K562 (cell line): Measurements from ENCODE around the gene PTGIR. TPM values are rescaled to one million over a fixed set of nuclear protein-coding genes. Genes with fewer than 3 reads are reported as not detected.

Experiments used
- BRD9 ChIP-seq: fragments of 450-650 bp; IDR thresholded peaks from 2 replicates; pipeline ENCODE4 v1.6.1; 2018; ENCODE audit warnings: low read depth; ENCODE audit not compliant: partially characterized antibody
- CBX1 ChIP-seq: sonication (generic); IDR thresholded peaks from 2 replicates; pipeline ENCODE4 v1.6.1; 2016; ENCODE audit warnings: antibody characterized with exemption, low read depth, mild to moderate bottlenecking
- EGR1 ChIP-seq: fragments of 450-650 bp; conservative IDR thresholded peaks from 2 replicates; pipeline ENCODE4 v1.6.1; 2017; ENCODE audit warnings: mild to moderate bottlenecking
- ELF4 ChIP-seq: fragments of 450-650 bp; formaldehyde crosslinking; IDR thresholded peaks from 2 replicates; pipeline ENCODE4 v1.4.0; 2022; ENCODE audit warnings: missing genetic modification characterization
- ERF ChIP-seq: fragments of 450-650 bp; formaldehyde crosslinking; IDR thresholded peaks from 2 replicates; pipeline ENCODE4 v1.4.0; 2020; ENCODE audit warnings: mild to moderate bottlenecking, mixed read lengths
- ESRRA ChIP-seq: fragments of 450-650 bp; IDR thresholded peaks from 2 replicates; pipeline ENCODE4 v1.6.1; 2014; ENCODE audit warnings: low read depth, mild to moderate bottlenecking, moderate library complexity, borderline replicate concordance
- ETV5 ChIP-seq: sonication (generic); formaldehyde crosslinking; IDR thresholded peaks from 2 replicates; pipeline ENCODE4 v1.4.0; 2020; ENCODE audit warnings: low read depth, mild to moderate bottlenecking, missing genetic modification reagents
- HIVEP1 ChIP-seq: fragments of 250-450 bp; sonication (Bioruptor Pico); IDR thresholded peaks from 2 replicates; pipeline ENCODE4 v1.4.0; 2020; ENCODE audit warnings: mild to moderate bottlenecking
- KLF13 ChIP-seq: fragments of 450-650 bp; IDR thresholded peaks from 2 replicates; pipeline ENCODE4 v1.6.1; 2016; ENCODE audit warnings: missing genetic modification characterization, low read depth, mild to moderate bottlenecking, missing compliant biosample characterization, moderate library complexity, borderline replicate concordance
- NBN ChIP-seq: fragments of 450-650 bp; IDR thresholded peaks from 2 replicates; pipeline ENCODE4 v1.6.1; 2016; ENCODE audit warnings: low read depth, mild to moderate bottlenecking
- NCOA1 ChIP-seq: fragments of 450-650 bp; IDR thresholded peaks from 2 replicates; pipeline ENCODE4 v1.6.1; 2016; ENCODE audit warnings: low read depth
- NKRF ChIP-seq: fragments of 450-650 bp; IDR thresholded peaks from 2 replicates; pipeline ENCODE4 v1.6.1; 2016; ENCODE audit warnings: borderline replicate concordance
- OTX1 ChIP-seq: fragments of 450-650 bp; formaldehyde crosslinking; IDR thresholded peaks from 2 replicates; pipeline ENCODE4 v1.4.0; 2022; ENCODE audit warnings: mild to moderate bottlenecking
- PREB ChIP-seq: sonication (generic); formaldehyde crosslinking; IDR thresholded peaks from 2 replicates; pipeline ENCODE4 v1.8.1; 2023; ENCODE audit warnings: mild to moderate bottlenecking, missing genetic modification reagents
- PRMT5 ChIP-seq: sonication (generic); formaldehyde crosslinking; IDR thresholded peaks from 2 replicates; pipeline ENCODE4 v1.5.0; 2020; ENCODE audit warnings: missing genetic modification reagents
- SPI1 ChIP-seq: IDR thresholded peaks from 2 replicates; pipeline ENCODE4 v1.6.1; 2011; ENCODE audit warnings: low read depth, low read length, control low read depth, borderline replicate concordance
- SRF ChIP-seq, 2 experiments: fragments of 250-450, 450-650 bp in 1 of 2; sonication (Bioruptor Pico) in 1 of 2; sonication (generic) in 1 of 2; formaldehyde crosslinking; IDR thresholded peaks; 2 replicates each; pipeline versions ENCODE4 v1.5.0 to v1.5.1; 2020 to 2022; ENCODE audit warnings: mild to moderate bottlenecking in 1 of 2, missing genetic modification reagents in 1 of 2
- TEAD1 ChIP-seq, 2 experiments: fragments of 450-650 bp in 1 of 2; sonication (generic) in 1 of 2; formaldehyde crosslinking; IDR thresholded peaks; 2 replicates each; pipeline versions ENCODE4 v1.4.0 to v1.8.0; 2020 to 2022; ENCODE audit warnings: mild to moderate bottlenecking in 2 of 2, missing genetic modification reagents in 1 of 2
- ZKSCAN8 ChIP-seq: fragments of 200-800 bp; sonication (Bioruptor generic); IDR thresholded peaks from 2 replicates; pipeline ENCODE4 v1.6.1; 2016; ENCODE audit warnings: missing genetic modification characterization, missing compliant biosample characterization
- ZNF224 ChIP-seq: sonication (generic); formaldehyde crosslinking; IDR thresholded peaks from 2 replicates; pipeline ENCODE4 v1.8.0; 2022; ENCODE audit warnings: mild to moderate bottlenecking, missing genetic modification reagents
- ZNF639 ChIP-seq, 2 experiments: fragments of 200-800 bp in 1 of 2; sonication (Bioruptor generic) in 1 of 2; sonication (generic) in 1 of 2; formaldehyde crosslinking in 1 of 2; IDR thresholded peaks in 1 of 2; conservative IDR thresholded peaks in 1 of 2; 2 replicates each; pipeline versions ENCODE4 v1.5.0 to v1.6.1; 2016 to 2020; ENCODE audit warnings: missing compliant biosample characterization in 1 of 2, missing genetic modification characterization in 1 of 2, missing genetic modification reagents in 1 of 2
- ZNF740 ChIP-seq, 3 experiments: fragments of 200-800 bp in 1 of 3; sonication (Bioruptor generic) in 1 of 3; sonication (generic) in 1 of 3; formaldehyde crosslinking in 1 of 3; IDR thresholded peaks; 2 replicates each; pipeline versions ENCODE4 v1.6.1 to v1.8.0; 2016 to 2022; ENCODE audit warnings: mild to moderate bottlenecking in 2 of 3, missing compliant biosample characterization in 2 of 3, missing genetic modification characterization in 2 of 3, missing genetic modification reagents in 1 of 3
- polyA plus RNA-seq, 8 experiments: library from polyadenylated mRNA; depleted of rRNA in 4 of 8; stranded (reverse) in 5 of 8; unstranded in 3 of 8; fragments of >200 nt; fragmentation: Nextera tagmentation in 2 of 8; fragmentation: Illumina TruSeq in 1 of 8; extraction: Ambion mirVana in 2 of 8; extraction: Trizol in 1 of 8; gene quantifications; 2 replicates each; pipeline versions ENCODE4 v1.2.1 to v1.2.3, GENCODE V29; 2011 to 2014; ENCODE audit warnings: inconsistent platforms in 1 of 8, missing spikeins in 1 of 8
- total RNA-seq, 7 experiments: library from RNA; depleted of rRNA in 6 of 7; stranded (reverse); fragments of >200 nt in 6 of 7; fragmentation: Illumina TruSeq in 2 of 7; extraction: Trizol in 2 of 7; gene quantifications; 2 replicates each; pipeline versions ENCODE4 v1.2.1 to v1.2.3, GENCODE V29; 2011 to 2021; ENCODE audit warnings: low replicate concordance in 1 of 7

PTGIR gene
- total and polyA plus RNA-seq, 9 of the 15 experiments (the other 6 are each of a cell fraction or from before 2014, with no cell fraction given), result 0.11 to 3.4 (median 1.1) TPM; not detected in 1

- TF ChIP-seq ESRRA, result peak; percentile 27; the same call in 1 of the 2 replicates
- no peak for TF ChIP-seq HIVEP1 (CRISPR knock-in tag)
- no peak for TF ChIP-seq SRF (CRISPR knock-in tag; IDR thresholded peaks at IDR 0.05)
- TF ChIP-seq ERF (CRISPR knock-in tag), result no peak
- TF ChIP-seq ETV5, result no peak
- no peak for TF ChIP-seq KLF13 (tag)
- TF ChIP-seq SPI1, result no peak
- TF ChIP-seq PRMT5, result no peak
- 0 out of 2 replicates have a peak, but pooled peaks have one; percentile 25 for TF ChIP-seq NBN
- no peak for TF ChIP-seq BRD9
- no peak for TF ChIP-seq CBX1
- TF ChIP-seq ZKSCAN8 (CRISPR knock-in tag), result no peak
- no peak for TF ChIP-seq OTX1 (CRISPR knock-in tag)
- TF ChIP-seq PREB (CRISPR knock-in tag), result no peak
- no peak for TF ChIP-seq ZNF639 (CRISPR knock-in tag; conservative IDR thresholded peaks at IDR 0.05 in 1 of 2, IDR thresholded peaks at IDR 0.05 in 1 of 2)
- no peak for TF ChIP-seq TEAD1 (CRISPR knock-in tag; IDR thresholded peaks at IDR 0.05)
- peak; percentile 70 for TF ChIP-seq EGR1
- no peak; the same call in 1 of the 2 replicates for TF ChIP-seq ZNF740 (CRISPR knock-in tag; IDR thresholded peaks at IDR 0.05)
- TF ChIP-seq ZNF740 (tag; IDR thresholded peaks at IDR 0.05), result no peak
- no peak for TF ChIP-seq ELF4 (CRISPR knock-in tag)
- TF ChIP-seq NCOA1, result peak; percentile 51; the same call in 1 of the 2 replicates
- TF ChIP-seq ZNF224 (CRISPR knock-in tag), result no peak
- TF ChIP-seq NKRF, result peak; percentile 42; the same call in 1 of the 2 replicates
These were observed 34.5 kb upstream of the PTGIR start (continued) for GRCh38 chr19:46659151-46660007.
